T-helper 22 cell (primary cell): ENCODE measurements around the gene STK31.
"Not testable (repeated sequence)": the region's sequence is repeated elsewhere in the genome, so short reads cannot be mapped to it uniquely, and the experiment has no call there.

Source experiments
- DNase-seq: peaks from one replicate; pipeline ENCODE4 v3.0.0-alpha.2; 2020; ENCODE audit warnings: low read depth

The STK31 gene

DNA sequence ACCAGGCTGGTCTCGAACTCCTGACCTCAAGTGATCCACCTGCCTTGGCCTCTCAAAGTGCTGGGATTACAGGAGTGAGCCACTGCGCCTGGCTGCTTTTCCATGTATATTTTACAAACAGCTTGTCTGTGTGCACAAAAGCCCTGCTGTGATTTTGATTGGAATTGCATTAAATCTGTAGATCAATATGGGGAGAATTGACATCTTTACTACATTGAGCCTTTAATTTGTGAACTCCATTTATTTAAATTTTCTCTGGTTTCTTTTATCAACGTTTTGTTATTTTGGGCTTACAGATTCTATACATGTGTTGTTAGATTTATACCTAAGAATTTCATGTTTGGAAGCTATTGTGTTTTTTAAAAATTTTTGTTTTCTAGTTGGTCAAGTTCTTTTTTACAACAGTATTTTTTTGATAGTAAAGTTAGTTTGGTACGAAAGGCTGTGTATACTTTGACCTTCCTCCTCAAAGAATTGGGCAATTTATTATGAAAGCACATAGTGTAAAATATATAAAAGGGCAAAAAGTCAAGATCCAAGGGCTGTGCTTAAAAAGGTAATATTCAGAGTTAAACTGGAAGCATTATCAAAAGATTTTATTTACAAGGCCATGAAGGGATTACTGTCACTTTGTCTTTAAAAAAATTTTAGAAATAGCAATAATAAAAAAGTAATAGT is 92.8 kb downstream of the STK31 start:
- DNase-seq: no peak

DNA sequence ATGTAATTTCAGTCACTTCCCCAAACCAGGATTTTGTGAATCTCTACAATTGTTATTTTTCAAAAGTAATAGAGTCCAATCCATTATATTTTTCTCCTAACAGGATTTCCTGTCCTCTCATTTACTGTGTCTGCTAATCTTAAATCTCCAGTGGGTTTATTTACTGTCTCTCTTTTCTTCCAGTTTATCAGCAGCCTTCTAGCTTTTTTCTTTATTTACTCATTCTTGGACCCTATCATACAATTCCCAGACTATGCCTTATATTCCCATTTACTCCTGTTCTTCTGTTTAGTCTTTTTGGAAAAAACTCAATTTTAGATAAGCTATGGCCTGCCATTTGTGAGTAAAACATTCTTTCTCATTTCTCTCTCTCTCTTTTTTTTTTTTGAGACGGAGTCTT is 94.7 kb downstream of the STK31 start:
- no peak for DNase-seq

DNA sequence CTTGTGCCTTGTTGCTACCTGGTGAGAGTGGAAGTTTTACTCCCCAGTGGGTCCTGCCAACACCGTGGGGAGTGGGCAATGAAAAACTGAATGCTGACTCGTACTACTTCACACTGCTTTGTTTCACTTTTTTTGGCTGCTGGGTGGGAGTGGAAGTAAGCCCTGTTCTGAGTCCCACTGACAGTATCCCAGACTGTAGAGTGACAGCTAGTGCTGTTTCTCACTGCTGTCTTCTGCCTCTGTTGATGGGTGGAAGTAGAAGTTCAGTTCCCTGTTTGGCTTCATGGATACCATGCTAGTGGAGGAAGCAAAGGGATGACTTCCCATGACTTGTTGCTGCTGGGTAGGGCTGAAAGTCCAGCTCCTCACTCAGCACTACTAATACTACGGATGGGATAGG is 98.4 kb downstream of the STK31 start:
- DNase-seq: no peak

DNA sequence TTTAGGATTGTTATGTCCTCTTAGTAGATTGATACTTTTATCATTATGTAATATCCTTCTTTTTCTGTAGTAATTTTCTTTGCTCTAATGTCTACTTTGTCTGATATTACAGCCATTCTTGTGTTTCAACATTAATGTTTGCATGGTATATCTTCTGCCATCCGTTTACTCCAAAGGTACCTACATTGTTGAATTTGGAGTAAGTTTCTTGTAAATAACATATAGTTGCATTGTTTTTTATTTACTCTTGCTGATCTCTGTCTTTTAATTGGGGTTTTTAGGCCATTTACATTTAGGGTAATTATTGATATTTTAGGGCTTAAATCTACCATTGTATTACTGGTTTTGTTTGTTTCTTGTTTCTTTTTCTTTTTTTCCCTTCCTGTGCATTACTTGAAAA is 100.1 kb downstream of the STK31 start:
- DNase-seq: no peak

DNA sequence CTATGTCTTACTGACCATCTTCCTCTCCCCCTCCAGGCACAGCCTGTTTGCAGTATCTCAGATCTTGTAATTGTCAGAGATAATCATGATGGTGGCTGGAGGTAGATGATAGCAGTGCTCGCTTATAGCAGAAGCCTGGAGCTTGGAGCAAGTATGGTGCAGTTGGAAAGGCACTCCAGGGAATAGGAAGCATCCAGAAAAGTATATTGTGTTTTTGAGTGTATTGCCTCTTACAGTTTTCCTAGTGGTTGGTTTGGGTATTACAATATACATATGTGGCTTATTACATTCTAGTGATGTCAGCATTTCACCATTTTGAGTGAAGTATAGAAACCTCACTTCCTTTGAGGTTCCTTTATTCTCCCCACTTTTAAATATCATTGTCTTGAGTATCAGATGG is 101.5 kb downstream of the STK31 start:
- no peak for DNase-seq

DNA sequence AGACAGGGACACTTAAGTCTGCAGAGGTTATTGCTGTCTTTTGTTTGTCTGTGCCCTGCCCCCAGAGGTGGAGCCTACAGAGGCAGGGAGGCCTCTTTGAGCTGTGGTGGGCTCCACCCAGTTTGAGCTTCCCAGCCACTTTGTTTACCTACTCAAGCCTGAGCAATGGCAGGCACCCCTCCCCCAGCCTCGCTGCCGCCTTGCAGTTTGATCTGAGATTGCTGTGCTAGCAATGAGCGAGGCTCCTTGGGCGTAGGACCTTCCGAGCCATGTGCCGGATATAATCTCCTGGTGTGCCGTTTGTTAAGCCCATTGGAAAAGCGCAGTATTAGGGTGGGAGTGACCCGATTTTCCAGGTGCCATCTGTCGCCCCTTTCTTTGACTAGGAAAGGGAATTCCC is 118.1 kb downstream of the STK31 start:
- not testable (repeated sequence) for DNase-seq

DNA sequence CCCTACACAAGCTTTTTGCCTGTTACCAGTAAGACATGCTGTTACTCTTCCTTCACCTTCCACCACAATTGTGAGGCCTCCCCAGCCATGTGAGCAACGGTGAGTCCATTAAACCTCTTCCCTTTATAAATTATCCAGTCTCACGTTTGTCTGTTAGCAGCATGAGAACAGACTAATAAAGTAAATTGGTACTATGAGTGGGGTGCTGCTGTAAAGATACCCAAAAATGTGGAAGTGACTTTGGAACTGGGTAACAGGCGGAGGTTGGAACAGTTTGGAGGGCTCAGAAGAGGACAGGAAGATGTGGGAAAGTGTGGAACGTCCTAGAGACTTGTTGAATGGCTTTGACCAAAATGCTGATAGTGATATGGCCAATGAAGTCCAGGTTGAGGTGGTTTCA is 122.7 kb downstream of the STK31 start:
- not testable (repeated sequence) for DNase-seq

DNA sequence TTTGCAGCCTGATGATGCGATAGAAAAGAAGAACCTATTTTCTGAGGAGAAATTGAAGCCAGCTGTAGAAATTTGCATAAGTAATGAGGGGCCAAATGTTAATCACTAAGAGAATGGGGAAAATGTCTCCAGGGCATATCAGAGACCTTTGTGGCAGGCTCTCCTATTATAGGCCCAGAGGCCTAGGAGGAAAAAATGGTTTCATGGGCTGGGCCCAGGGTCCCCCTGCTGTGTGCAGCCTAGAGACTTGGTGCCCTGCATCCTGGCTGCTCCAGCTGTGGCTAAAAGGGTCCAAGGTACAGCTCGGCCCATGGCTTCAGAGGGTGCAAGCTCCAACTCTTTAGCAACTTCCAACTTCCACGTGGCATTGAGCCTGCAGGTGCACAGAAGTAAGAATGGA is 123.4 kb downstream of the STK31 start:
- DNase-seq: no peak

DNA sequence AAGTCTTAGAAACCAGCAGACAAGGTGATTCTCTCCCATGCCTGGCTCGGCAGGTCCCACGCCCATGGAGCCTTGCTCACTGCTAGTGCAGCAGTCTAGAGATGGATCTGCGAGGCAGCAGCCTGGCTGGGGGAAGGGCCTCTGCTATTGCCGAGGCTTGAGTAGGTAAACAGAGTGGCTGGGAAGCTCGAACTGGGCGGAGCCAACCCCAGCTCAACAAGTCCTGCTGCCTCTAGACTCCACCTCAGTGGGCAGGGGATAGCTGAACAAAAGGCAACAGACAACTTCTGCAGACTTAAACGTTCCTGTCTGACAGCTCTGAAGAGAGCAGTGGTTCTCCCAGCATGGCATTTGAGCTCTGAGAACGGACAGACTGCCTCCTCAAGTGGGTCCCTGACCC is 134.8 kb downstream of the STK31 start:
- DNase-seq: not testable (repeated sequence)

DNA sequence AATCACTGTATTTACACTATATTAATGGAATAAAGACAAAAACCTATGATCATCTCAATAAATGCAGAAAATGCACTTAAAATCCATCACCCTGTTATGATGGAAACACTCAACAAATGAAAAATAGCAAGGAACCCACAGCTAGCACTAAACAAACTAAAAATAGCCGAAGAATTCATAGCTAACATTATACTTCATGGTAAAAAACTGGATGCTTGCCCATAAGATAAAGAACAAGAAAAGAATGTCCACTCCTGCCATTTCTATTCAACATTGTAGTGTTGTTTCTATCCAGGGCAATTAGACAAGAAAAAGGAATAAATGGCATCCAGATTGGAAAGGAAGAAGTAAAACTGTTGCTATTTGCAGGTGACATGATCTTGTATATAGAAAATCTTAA is 142.1 kb downstream of the STK31 start:
- DNase-seq: no peak

DNA sequence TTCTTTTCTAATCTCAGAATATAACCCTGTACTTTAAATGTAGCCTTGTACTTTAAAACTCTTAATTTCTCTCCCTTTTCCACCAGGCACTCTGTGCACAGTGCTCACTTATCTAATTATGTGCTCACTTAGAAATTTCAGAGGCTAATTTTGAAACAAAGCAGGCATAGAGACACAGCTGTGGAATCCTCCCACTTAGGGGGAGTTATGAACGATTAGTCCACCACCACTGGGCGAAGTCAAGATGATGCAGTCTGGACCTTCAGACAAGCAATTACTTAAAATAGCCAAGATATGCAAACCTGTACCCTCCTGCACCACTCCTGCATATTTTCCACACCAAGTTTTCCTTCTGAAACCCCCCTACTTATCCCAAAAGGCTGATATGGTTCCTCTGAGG is 143.0 kb downstream of the STK31 start:
- DNase-seq: no peak

DNA sequence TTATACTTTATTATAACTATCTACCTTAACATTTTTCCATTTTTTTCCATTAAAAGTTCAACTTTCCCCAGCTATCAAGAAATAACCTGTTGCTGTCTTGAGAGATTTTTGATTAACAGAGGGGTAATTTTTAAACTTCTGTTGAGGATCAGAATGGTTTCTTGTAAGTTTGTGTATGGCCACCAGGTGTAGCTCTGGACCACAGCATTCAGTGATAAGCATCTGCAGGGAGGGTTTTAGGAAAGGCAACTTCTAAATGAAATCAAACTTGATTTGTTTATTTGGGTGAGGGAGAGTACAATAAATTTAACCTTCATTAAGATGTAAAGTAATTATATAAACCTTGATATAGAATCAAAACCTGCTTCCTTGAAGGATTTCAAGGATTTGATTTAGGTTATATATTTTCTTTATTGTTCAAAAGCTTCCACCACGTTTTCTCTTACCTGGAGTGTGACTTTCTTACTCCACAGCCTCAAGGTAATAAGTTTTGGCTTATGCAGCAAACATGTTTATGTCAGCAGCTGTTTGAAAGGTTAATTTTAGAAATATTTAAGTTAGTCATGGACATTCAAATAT is 153.3 kb downstream of the STK31 start:
- DNase-seq: no peak

DNA sequence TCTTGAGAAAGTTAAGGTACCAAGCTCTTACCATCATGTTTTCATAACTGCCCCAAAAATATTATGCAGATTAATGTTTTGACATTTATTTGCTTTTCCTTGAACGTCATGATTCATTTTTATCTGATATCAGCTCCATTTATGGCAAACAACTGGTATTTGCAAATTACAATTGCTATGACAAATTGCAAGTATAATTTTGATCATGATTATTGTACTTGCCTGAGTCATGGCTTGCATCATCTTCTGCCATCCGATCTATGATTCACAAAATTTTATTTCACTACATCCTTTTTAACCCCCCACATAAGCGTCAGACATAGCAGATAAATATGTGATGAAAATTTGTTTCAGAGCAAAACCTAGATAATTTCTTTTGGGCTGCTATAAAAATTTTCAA is 155.0 kb downstream of the STK31 start:
- DNase-seq: no peak

DNA sequence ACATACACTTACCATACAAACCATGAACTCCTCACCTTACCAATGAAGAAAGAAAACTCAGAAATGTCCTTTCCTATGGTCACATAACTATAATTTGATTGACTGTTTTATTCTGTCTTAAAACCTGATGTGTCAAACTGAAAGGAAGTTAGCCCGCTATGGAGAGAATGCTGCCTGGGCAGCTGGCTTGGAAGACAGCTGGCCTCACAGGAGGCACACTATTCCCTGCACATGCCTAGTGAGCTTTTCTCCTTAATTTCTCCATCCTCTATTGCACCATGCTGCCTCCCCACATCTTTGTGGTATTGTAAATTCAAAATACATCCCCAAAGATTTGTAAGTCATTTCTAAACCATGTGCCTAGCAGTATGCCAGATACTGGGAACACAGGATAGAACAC is 163.3 kb downstream of the STK31 start:
- DNase-seq: no peak

DNA sequence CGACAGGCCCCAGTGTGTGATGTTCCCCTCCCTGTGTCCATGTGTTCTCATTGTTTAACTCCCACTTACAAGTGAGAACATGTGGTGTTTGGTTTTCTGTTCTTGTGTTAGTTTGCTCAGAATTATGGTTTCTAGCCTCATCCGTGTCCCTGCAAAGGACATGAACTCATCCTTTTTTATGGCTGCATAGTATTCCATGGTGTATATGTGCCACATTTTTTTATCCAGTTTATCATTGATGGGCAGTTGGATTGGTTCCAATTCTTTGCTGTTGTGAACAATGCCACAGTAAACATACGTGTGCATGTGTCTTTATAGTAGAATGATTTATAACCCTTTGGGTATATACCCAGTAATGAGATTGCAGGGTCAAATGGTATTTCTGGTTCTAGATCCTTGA is 166.5 kb downstream of the STK31 start:
- not testable (repeated sequence) for DNase-seq
